Muscle of leg (tissue), 11 donors: Measurements from ENCODE around the gene RPS6KA5. TPM values are rescaled to one million over a fixed set of nuclear protein-coding genes. Genes with fewer than 3 reads are reported as not detected.

Experiments used
- DNase-seq: peaks from one replicate; pipeline ENCODE4 v3.0.0; 2013
- H3K27ac ChIP-seq: one replicate; pipeline ENCODE4 v1.5.1; 2013; ENCODE audit warnings: mild to moderate bottlenecking, low read length, control low read depth
- H3K27me3 ChIP-seq: one replicate; pipeline ENCODE4 v1.6.1; 2013; ENCODE audit warnings: low read length; ENCODE audit not compliant: control insufficient read depth, insufficient read depth
- H3K36me3 ChIP-seq: one replicate; pipeline ENCODE4 v1.6.1; 2013; ENCODE audit warnings: low read length; ENCODE audit not compliant: control insufficient read depth, insufficient read depth
- H3K4me1 ChIP-seq: one replicate; pipeline ENCODE4 v1.6.1; 2013; ENCODE audit warnings: low read length; ENCODE audit not compliant: control insufficient read depth, insufficient read depth
- H3K4me3 ChIP-seq: one replicate; pipeline ENCODE4 v1.5.1; 2013; ENCODE audit warnings: low read length, control low read depth
- H3K9me3 ChIP-seq: replicated peaks from 2 replicates; pipeline ENCODE4 v1.6.1; 2013; ENCODE audit warnings: low read depth, low read length; ENCODE audit not compliant: control insufficient read depth
- WGBS: methylation state at CpG from one replicate; pipeline ENCODE4 v1.1.5; 2013; ENCODE audit warnings: missing lambda C conversion rate; ENCODE audit not compliant: insufficient coverage; 5-methylcytosine and 5-hydroxymethylcytosine counted together
- polyA plus RNA-seq, 8 donors: library from polyadenylated mRNA; unstranded; fragments of 120-200 nt; gene quantifications; one replicate each; pipeline versions ENCODE4 v1.2.1 to v1.2.3, GENCODE V29; 2013; ENCODE audit warnings: inconsistent platforms in 1 of 8, low replicate concordance in 1 of 8; ENCODE audit not compliant: insufficient read length in 8 of 8, insufficient read depth in 1 of 8
- total RNA-seq: library from RNA; stranded (reverse); fragments of 120-200 nt; gene quantifications from one replicate; pipeline ENCODE4 v1.2.4, GENCODE V29; 2013

Gene RPS6KA5
- total and polyA plus RNA-seq, 9 donors: 2.4 to 8.2 (median 6.7) TPM

- Histone ChIP-seq H3K9me3 (no peaks in the 10 kb centered on the region), H3K4me3 (no peak overlapping the region), H3K27ac (no peak overlapping the region), H3K4me1 (peaks cover 4% of the 10 kb centered on the region), H3K27me3 (no peaks in the 10 kb centered on the region), H3K36me3 (no peaks in the 10 kb centered on the region)
- no peak for DNase-seq
Observed at GRCh38 chr14:91070572-91070971, 10.1 kb upstream of the RPS6KA5 start.

GRCh38 chr14:91068642-91069041 is 8.2 kb upstream of the RPS6KA5 start:
- no CpG with 5 or more reads among the region's 2 CpGs for WGBS
- H3K27me3 ChIP-seq: no peaks in the 10 kb centered on the region
- no peaks in the 10 kb centered on the region for H3K36me3 ChIP-seq
- no peaks in the 10 kb centered on the region for H3K9me3 ChIP-seq
- H3K4me3 ChIP-seq: no peak overlapping the region
- H3K4me1 ChIP-seq: peaks cover 10% of the 10 kb centered on the region
- H3K27ac ChIP-seq: no peak overlapping the region
- no peak for DNase-seq

GRCh38 chr14:91067186-91067585 is 6.7 kb upstream of the RPS6KA5 start:
- H3K4me1 ChIP-seq: peaks cover 10% of the 10 kb centered on the region
- WGBS: no CpG with 5 or more reads among the region's 1 CpG
- H3K36me3 ChIP-seq: no peaks in the 10 kb centered on the region
- DNase-seq: no peak
- H3K4me3 ChIP-seq: no peak overlapping the region
- H3K9me3 ChIP-seq: no peaks in the 10 kb centered on the region
- H3K27ac ChIP-seq: no peak overlapping the region
- H3K27me3 ChIP-seq: no peaks in the 10 kb centered on the region

GRCh38 chr14:91065266-91065665 is 4.8 kb upstream of the RPS6KA5 start:
- no peaks in the 10 kb centered on the region for H3K27me3 ChIP-seq
- H3K4me1 ChIP-seq: peaks cover 13% of the 10 kb centered on the region
- H3K27ac ChIP-seq: peak overlapping the region; percentile 83
- no peaks in the 10 kb centered on the region for H3K9me3 ChIP-seq
- 40% methylated on average over 1 of the region's 3 CpGs for WGBS
- H3K4me3 ChIP-seq: no peak overlapping the region
- peak; percentile 86 for DNase-seq
- no peaks in the 10 kb centered on the region for H3K36me3 ChIP-seq

- peaks cover 13% of the 10 kb centered on the region for H3K4me1 ChIP-seq
- no peak overlapping the region for H3K4me3 ChIP-seq
- no peak overlapping the region for H3K27ac ChIP-seq
- no peaks in the 10 kb centered on the region for H3K36me3 ChIP-seq
- DNase-seq: no peak
- H3K9me3 ChIP-seq: no peaks in the 10 kb centered on the region
- no peaks in the 10 kb centered on the region for H3K27me3 ChIP-seq
Observed at GRCh38 chr14:91063119-91063518, 2.7 kb upstream of the RPS6KA5 start.

- Histone ChIP-seq H3K4me1 (peaks cover 13% of the 10 kb centered on the region), H3K27me3 (no peaks in the 10 kb centered on the region), H3K36me3 (no peaks in the 10 kb centered on the region), H3K9me3 (no peaks in the 10 kb centered on the region), H3K4me3 (no peak overlapping the region), H3K27ac (no peak overlapping the region)
- 80% methylated on average over 1 of the region's 2 CpGs for WGBS
- DNase-seq: no peak
Observed at GRCh38 chr14:91062600-91062999, 2.2 kb upstream of the RPS6KA5 start.

- H3K4me1 ChIP-seq: peaks cover 13% of the 10 kb centered on the region
- peak overlapping the region; percentile 52 for H3K4me3 ChIP-seq
- no peaks in the 10 kb centered on the region for H3K36me3 ChIP-seq
- peak overlapping the region; percentile 88 for H3K27ac ChIP-seq
- no peaks in the 10 kb centered on the region for H3K9me3 ChIP-seq
- no peaks in the 10 kb centered on the region for H3K27me3 ChIP-seq
- DNase-seq: peak; percentile 16
- 0% methylated on average over 8 of the region's 26 CpGs for WGBS
Observed at GRCh38 chr14:91061056-91061887, 831 bp upstream of the RPS6KA5 start.

- Histone ChIP-seq H3K9me3 (no peaks in the 10 kb centered on the region), H3K27ac (peak overlapping the region; percentile 100), H3K4me3 (peak overlapping the region; percentile 100), H3K4me1 (peaks cover 4% of the 10 kb centered on the region), H3K27me3 (no peaks in the 10 kb centered on the region), H3K36me3 (no peaks in the 10 kb centered on the region)
- WGBS: 1% methylated on average over 65 of the region's 72 CpGs
- DNase-seq: peak; percentile 50
Observed at GRCh38 chr14:91059576-91060350, 678 bp downstream of the RPS6KA5 start.

- WGBS: no CpG with 5 or more reads among the region's 6 CpGs
- H3K4me1 ChIP-seq: peaks cover 4% of the 10 kb centered on the region
- no peak overlapping the region for H3K27ac ChIP-seq
- no peak overlapping the region for H3K4me3 ChIP-seq
- peak; percentile 19 for DNase-seq
- no peaks in the 10 kb centered on the region for H3K27me3 ChIP-seq
- no peaks in the 10 kb centered on the region for H3K36me3 ChIP-seq
- no peaks in the 10 kb centered on the region for H3K9me3 ChIP-seq
Observed at GRCh38 chr14:91058042-91058581, 2.3 kb downstream of the RPS6KA5 start.

GRCh38 chr14:91056361-91056760 is 4.1 kb downstream of the RPS6KA5 start:
- no peak for DNase-seq
- Histone ChIP-seq H3K4me3 (no peak overlapping the region), H3K27ac (no peak overlapping the region), H3K9me3 (no peaks in the 10 kb centered on the region), H3K27me3 (no peaks in the 10 kb centered on the region), H3K4me1 (peaks cover under 1% of the 10 kb centered on the region), H3K36me3 (no peaks in the 10 kb centered on the region)
- no CpG with 5 or more reads among the region's 3 CpGs for WGBS
